ENCODE measurements around the gene KDM2B. TPM values are rescaled to one million over a fixed set of nuclear protein-coding genes. Genes with fewer than 3 reads are reported as not detected.
"Not testable (repeated sequence)": the region's sequence is repeated elsewhere in the genome, so short reads cannot be mapped to it uniquely, and the experiment has no call there.

Gene KDM2B
- total and polyA plus RNA-seq, 2 of the 8 experiments (the other 6 are each of a cell fraction or from before 2014, with no cell fraction given): 111 to 162 TPM

DNA sequence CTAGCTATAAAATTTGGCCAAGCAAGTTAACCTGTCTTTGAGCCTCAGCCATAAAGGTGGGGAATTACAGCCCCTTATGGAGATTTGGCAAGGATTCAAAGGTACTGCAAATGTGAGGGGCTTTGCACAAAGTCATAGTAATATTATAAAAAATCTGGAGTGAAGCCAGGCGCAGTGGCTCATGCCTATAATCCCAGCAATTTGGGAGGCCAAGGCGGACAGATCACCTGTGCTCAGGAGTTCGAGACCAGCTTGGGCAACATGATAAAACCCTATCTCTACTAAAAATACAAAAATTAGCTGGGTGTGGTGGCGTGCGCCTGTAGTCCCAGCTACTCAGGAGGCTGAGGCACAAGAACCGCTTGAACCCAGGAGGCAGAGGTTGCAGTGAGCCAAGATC is 4.1 kb upstream of the KDM2B start:
- not testable (repeated sequence) for H2BK20ac ChIP-seq (ENCODE audit: low read length); H3K4me3 ChIP-seq (ENCODE audit: extremely low read depth in 1 of 4, insufficient read depth in 2 of 4, low read depth in 3 of 4, low read length in 4 of 4); H3K36me3 ChIP-seq (ENCODE audit: control insufficient read depth in 2 of 4, insufficient read depth in 4 of 4, low read length in 3 of 4); H3K23ac ChIP-seq (ENCODE audit: insufficient read length); H3K4ac ChIP-seq (replicated peaks; ENCODE audit: insufficient read length, low read depth, low read length); H3K14ac ChIP-seq (ENCODE audit: insufficient read length); H3K79me1 ChIP-seq (ENCODE audit: low read depth, low read length); H3K4me2 ChIP-seq (ENCODE audit: insufficient read depth in 1 of 2, low read depth in 2 of 2, low read length in 2 of 2); H2AFZ ChIP-seq (ENCODE audit: low read length); H4K5ac ChIP-seq (ENCODE audit: insufficient read length, low read depth, low read length); H3K9me3 ChIP-seq (ENCODE audit: insufficient read depth in 2 of 2, low read depth in 1 of 2, low read length in 1 of 2); FAIRE-seq; H4K91ac ChIP-seq (replicated peaks; ENCODE audit: insufficient read length, low read length); H3K27me3 ChIP-seq (replicated peaks in 1 of 4; ENCODE audit: control insufficient read depth in 3 of 4, extremely low read depth in 1 of 4, insufficient read depth in 3 of 4, low read length in 3 of 4); DNase-seq (ENCODE audit: low read depth in 1 of 2, low spot score in 2 of 2); H3K56ac ChIP-seq (replicated peaks; ENCODE audit: insufficient read length, low read depth, low read length); H4K8ac ChIP-seq (ENCODE audit: extremely low read depth, insufficient read depth, low read length); H2BK5ac ChIP-seq (ENCODE audit: low read depth, low read length); H2BK120ac ChIP-seq (replicated peaks; ENCODE audit: low read depth, low read length); H4K20me1 ChIP-seq (replicated peaks in 1 of 2; ENCODE audit: control insufficient read depth in 1 of 2, insufficient read depth in 2 of 2, low read length in 2 of 2); H3K9ac ChIP-seq (replicated peaks in 1 of 4; ENCODE audit: extremely low read depth in 1 of 4, low read depth in 3 of 4, low read length in 3 of 4); H2AK5ac ChIP-seq (ENCODE audit: low read depth, low read length); H2BK12ac ChIP-seq (ENCODE audit: low read depth, low read length); H2BK15ac ChIP-seq (ENCODE audit: low read length); H3K27ac ChIP-seq (ENCODE audit: low read depth, low read length); H3K18ac ChIP-seq (ENCODE audit: extremely low read depth, low read length)
- CTCF ChIA-PET (ENCODE audit: partially characterized antibody): interaction anchor here (0.9 to 2.9 kb wide), 9 partner anchors 14 to 101 kb away, joined by 3 to 17 read pairs (median 4); no protein-coding TSS in a partner anchor
- Histone ChIP-seq H3K23me2 (ENCODE audit: low read depth, low read length) (peaks cover 12% of the 10 kb centered on the region), H3K79me2 (ENCODE audit: control insufficient read depth in 1 of 2, insufficient read depth in 2 of 2, low read length in 2 of 2) (peaks cover 0 to 49% of the 10 kb centered on the region in 2 experiments; a peak in 2 of 4 replicates), H3K4me1 (replicated peaks in 1 of 4; ENCODE audit: control insufficient read depth in 3 of 4, insufficient read depth in 4 of 4, low read length in 3 of 4) (peaks cover 4 to 13% (median 8%) of the 10 kb centered on the region in 4 experiments; a peak in 5 of 7 replicates)
- POLR2A ChIA-PET (ENCODE audit: partially characterized antibody): interaction anchor here (1.0 to 31.0 kb wide), 8 partner anchors 8 to 212 kb away, joined by 3 to 793 read pairs (median 76); partner anchors contain the start of genes MORN3 and ORAI1
- 96% methylated on average over 6 of the region's 6 CpGs; no CpG with 5 or more reads in 1 of the 2 experiments for WGBS, 2 experiments (ENCODE audit: extremely low coverage in 1 of 2, insufficient coverage in 1 of 2, insufficient read length in 1 of 2, insufficient replicate concordance in 2 of 2, low coverage in 1 of 2, low lambda C conversion rate in 2 of 2, missing lambda C conversion rate in 1 of 2)
